Measurements from ENCODE around the gene KDM2A.
A peak's percentile ranks its signal among the peaks of the same experiment; 100 is the strongest.

Gene KDM2A

GRCh38 chr11:67277231-67277961 lies 158.3 kb downstream of the KDM2A start:
- peak; percentile 92 for DNase-seq (ENCODE audit: extremely low read depth, insufficient read length)
- H3K27me3 ChIP-seq (replicated peaks; ENCODE audit: control insufficient read depth, insufficient read depth, low read length): no peaks in the 10 kb centered on the region
- peaks cover 45% of the 10 kb centered on the region for H3K36me3 ChIP-seq (ENCODE audit: control insufficient read depth, insufficient read depth, low read length)
- peak overlapping the region; percentile 45 for H3K4me3 ChIP-seq (replicated peaks; ENCODE audit: low read depth, low read length)
- no peak for TF ChIP-seq CTCF (IDR thresholded peaks at IDR 0.05; ENCODE audit: insufficient read depth, low read length, poor library complexity, severe bottlenecking)

- Histone ChIP-seq H3K4me3 (replicated peaks; ENCODE audit: low read depth, low read length) (peak overlapping the region; percentile 40), H3K27me3 (replicated peaks; ENCODE audit: control insufficient read depth, insufficient read depth, low read length) (no peaks in the 10 kb centered on the region), H3K36me3 (ENCODE audit: control insufficient read depth, insufficient read depth, low read length) (peaks cover 47% of the 10 kb centered on the region)
- peak; percentile 1 for DNase-seq (ENCODE audit: extremely low read depth, insufficient read length)
- TF ChIP-seq CTCF (IDR thresholded peaks at IDR 0.05; ENCODE audit: insufficient read depth, low read length, poor library complexity, severe bottlenecking): no peak
These were observed 159.3 kb downstream of the KDM2A start for GRCh38 chr11:67278135-67278938.

- DNase-seq (ENCODE audit: extremely low read depth, insufficient read length): no peak
- H3K27me3 ChIP-seq (replicated peaks; ENCODE audit: control insufficient read depth, insufficient read depth, low read length): no peaks in the 10 kb centered on the region
- H3K4me3 ChIP-seq (replicated peaks; ENCODE audit: low read depth, low read length): no peak overlapping the region
- peaks cover 54% of the 10 kb centered on the region for H3K36me3 ChIP-seq (ENCODE audit: control insufficient read depth, insufficient read depth, low read length)
- no peak for TF ChIP-seq CTCF (IDR thresholded peaks at IDR 0.05; ENCODE audit: insufficient read depth, low read length, poor library complexity, severe bottlenecking)
These were observed 160.0 kb downstream of the KDM2A start for GRCh38 chr11:67278939-67279588.

- Histone ChIP-seq H3K27me3 (replicated peaks; ENCODE audit: control insufficient read depth, insufficient read depth, low read length) (no peaks in the 10 kb centered on the region), H3K36me3 (ENCODE audit: control insufficient read depth, insufficient read depth, low read length) (peaks cover 58% of the 10 kb centered on the region), H3K4me3 (replicated peaks; ENCODE audit: low read depth, low read length) (no peak overlapping the region)
- peak; percentile 6 for DNase-seq (ENCODE audit: extremely low read depth, insufficient read length)
- TF ChIP-seq CTCF (IDR thresholded peaks at IDR 0.05; ENCODE audit: insufficient read depth, low read length, poor library complexity, severe bottlenecking): no peak
These were observed 160.7 kb downstream of the KDM2A start for GRCh38 chr11:67279589-67280340.

GRCh38 chr11:67280341-67280787 lies 161.3 kb downstream of the KDM2A start:
- DNase-seq (ENCODE audit: extremely low read depth, insufficient read length): peak; percentile 7
- Histone ChIP-seq H3K4me3 (replicated peaks; ENCODE audit: low read depth, low read length) (no peak overlapping the region), H3K27me3 (replicated peaks; ENCODE audit: control insufficient read depth, insufficient read depth, low read length) (no peaks in the 10 kb centered on the region), H3K36me3 (ENCODE audit: control insufficient read depth, insufficient read depth, low read length) (peaks cover 57% of the 10 kb centered on the region)
- TF ChIP-seq CTCF (IDR thresholded peaks at IDR 0.05; ENCODE audit: insufficient read depth, low read length, poor library complexity, severe bottlenecking): no peak
